ENCODE results near the gene GPR17.

The GPR17 gene

GRCh38 chr2:127658641-127659407, 12.9 kb downstream of the GPR17 start:
- Mint-ChIP-seq H3K36me3 (ENCODE audit: insufficient read depth) (peaks cover 2% of the 10 kb centered on the region), H3K27ac (ENCODE audit: low read depth) (no peak overlapping the region), H3K9me3 (no peaks in the 10 kb centered on the region), H3K4me3 (no peak overlapping the region), H3K27me3 (peaks cover 34% of the 10 kb centered on the region), H3K4me1 (no peaks in the 10 kb centered on the region)
- DNase-seq (ENCODE audit: low spot score in 2 of 2) (no peak), ATAC-seq (replicated peaks; ENCODE audit: extremely low read depth, poor library complexity, severe bottlenecking) (no peak)

- H3K4me1 Mint-ChIP-seq = no peaks in the 10 kb centered on the region
- H3K36me3 Mint-ChIP-seq (ENCODE audit: insufficient read depth) = peaks cover 2% of the 10 kb centered on the region
- no peak overlapping the region for H3K4me3 Mint-ChIP-seq
- H3K27ac Mint-ChIP-seq (ENCODE audit: low read depth) = no peak overlapping the region
- H3K9me3 Mint-ChIP-seq = no peaks in the 10 kb centered on the region
- DNase-seq (ENCODE audit: low spot score in 2 of 2) = no peak
- ATAC-seq (replicated peaks; ENCODE audit: extremely low read depth, poor library complexity, severe bottlenecking) = no peak
- peaks cover 39% of the 10 kb centered on the region for H3K27me3 Mint-ChIP-seq
Measured at GRCh38 chr2:127659408-127660290, 13.7 kb downstream of the GPR17 start.

GRCh38 chr2:127660291-127660578, 14.3 kb downstream of the GPR17 start:
- Mint-ChIP-seq H3K4me3 (no peak overlapping the region), H3K9me3 (no peaks in the 10 kb centered on the region), H3K27ac (ENCODE audit: low read depth) (no peak overlapping the region), H3K27me3 (peaks cover 45% of the 10 kb centered on the region), H3K4me1 (no peaks in the 10 kb centered on the region), H3K36me3 (ENCODE audit: insufficient read depth) (peaks cover 2% of the 10 kb centered on the region)
- no peak for DNase-seq (ENCODE audit: low spot score in 2 of 2)
- no peak for ATAC-seq (replicated peaks; ENCODE audit: extremely low read depth, poor library complexity, severe bottlenecking)

GRCh38 chr2:127661072-127661649, 15.2 kb downstream of the GPR17 start:
- Mint-ChIP-seq H3K27me3 (peaks cover 54% of the 10 kb centered on the region), H3K4me1 (no peaks in the 10 kb centered on the region), H3K27ac (ENCODE audit: low read depth) (no peak overlapping the region), H3K36me3 (ENCODE audit: insufficient read depth) (peaks cover 2% of the 10 kb centered on the region), H3K9me3 (no peaks in the 10 kb centered on the region), H3K4me3 (no peak overlapping the region)
- DNase-seq (ENCODE audit: low spot score in 2 of 2) (no peak), ATAC-seq (replicated peaks; ENCODE audit: extremely low read depth, poor library complexity, severe bottlenecking) (no peak)

GRCh38 chr2:127661949-127662510, 16.1 kb downstream of the GPR17 start:
- DNase-seq (ENCODE audit: low spot score in 2 of 2) = no peak
- ATAC-seq (replicated peaks; ENCODE audit: extremely low read depth, poor library complexity, severe bottlenecking) = no peak
- Mint-ChIP-seq H3K36me3 (ENCODE audit: insufficient read depth) (peaks cover 2% of the 10 kb centered on the region), H3K9me3 (no peaks in the 10 kb centered on the region), H3K27ac (ENCODE audit: low read depth) (no peak overlapping the region), H3K4me1 (no peaks in the 10 kb centered on the region), H3K27me3 (peaks cover 62% of the 10 kb centered on the region), H3K4me3 (no peak overlapping the region)

- ATAC-seq (replicated peaks; ENCODE audit: extremely low read depth, poor library complexity, severe bottlenecking) (no peak), DNase-seq (ENCODE audit: low spot score in 2 of 2) (no peak)
- Mint-ChIP-seq H3K4me3 (no peak overlapping the region), H3K27ac (ENCODE audit: low read depth) (no peak overlapping the region), H3K36me3 (ENCODE audit: insufficient read depth) (peaks cover 2% of the 10 kb centered on the region), H3K9me3 (no peaks in the 10 kb centered on the region), H3K27me3 (peaks cover 72% of the 10 kb centered on the region), H3K4me1 (no peaks in the 10 kb centered on the region)
Measured at GRCh38 chr2:127662937-127663565, 17.1 kb downstream of the GPR17 start.

GRCh38 chr2:127663566-127664064, 17.7 kb downstream of the GPR17 start:
- Mint-ChIP-seq H3K4me3 (no peak overlapping the region), H3K36me3 (ENCODE audit: insufficient read depth) (peaks cover 2% of the 10 kb centered on the region), H3K4me1 (no peaks in the 10 kb centered on the region), H3K27ac (ENCODE audit: low read depth) (no peak overlapping the region), H3K9me3 (no peaks in the 10 kb centered on the region), H3K27me3 (peaks cover 73% of the 10 kb centered on the region)
- DNase-seq (ENCODE audit: low spot score in 2 of 2) (no peak), ATAC-seq (replicated peaks; ENCODE audit: extremely low read depth, poor library complexity, severe bottlenecking) (no peak)

- no peak for DNase-seq (ENCODE audit: low spot score in 2 of 2)
Measured at GRCh38 chr2:127664065-127664894, 18.3 kb downstream of the GPR17 start.

GRCh38 chr2:127664895-127665225, 18.9 kb downstream of the GPR17 start:
- Mint-ChIP-seq H3K4me1 (no peaks in the 10 kb centered on the region), H3K4me3 (no peak overlapping the region), H3K36me3 (ENCODE audit: insufficient read depth) (no peaks in the 10 kb centered on the region), H3K27ac (ENCODE audit: low read depth) (no peak overlapping the region), H3K27me3 (peaks cover 85% of the 10 kb centered on the region), H3K9me3 (no peaks in the 10 kb centered on the region)
- no peak for DNase-seq (ENCODE audit: low spot score in 2 of 2)
- ATAC-seq (replicated peaks; ENCODE audit: extremely low read depth, poor library complexity, severe bottlenecking) = no peak

More at GRCh38 chr2:127664065-127664894, 18.3 kb downstream of the GPR17 start:
- peaks cover 79% of the 10 kb centered on the region for H3K27me3 Mint-ChIP-seq
- no peaks in the 10 kb centered on the region for H3K4me1 Mint-ChIP-seq
- no peak for ATAC-seq (replicated peaks; ENCODE audit: extremely low read depth, poor library complexity, severe bottlenecking)
- no peak overlapping the region for H3K27ac Mint-ChIP-seq (ENCODE audit: low read depth)
- no peaks in the 10 kb centered on the region for H3K9me3 Mint-ChIP-seq
- H3K4me3 Mint-ChIP-seq = no peak overlapping the region
- peaks cover 2% of the 10 kb centered on the region for H3K36me3 Mint-ChIP-seq (ENCODE audit: insufficient read depth)

- no peaks in the 10 kb centered on the region for H3K9me3 Mint-ChIP-seq
- no peak overlapping the region for H3K27ac Mint-ChIP-seq (ENCODE audit: low read depth)
- no peak overlapping the region for H3K4me3 Mint-ChIP-seq
- peaks cover 88% of the 10 kb centered on the region for H3K27me3 Mint-ChIP-seq
- DNase-seq (ENCODE audit: low spot score in 2 of 2) (no peak), ATAC-seq (replicated peaks; ENCODE audit: extremely low read depth, poor library complexity, severe bottlenecking) (no peak)
- no peaks in the 10 kb centered on the region for H3K36me3 Mint-ChIP-seq (ENCODE audit: insufficient read depth)
- H3K4me1 Mint-ChIP-seq = no peaks in the 10 kb centered on the region
Measured at GRCh38 chr2:127665267-127665893, 19.4 kb downstream of the GPR17 start.

GRCh38 chr2:127669056-127669455, 23.1 kb downstream of the GPR17 start:
- Mint-ChIP-seq H3K4me3 (no peak overlapping the region), H3K9me3 (no peaks in the 10 kb centered on the region), H3K27me3 (peaks cover 91% of the 10 kb centered on the region), H3K4me1 (no peaks in the 10 kb centered on the region), H3K27ac (ENCODE audit: low read depth) (no peak overlapping the region), H3K36me3 (ENCODE audit: insufficient read depth) (no peaks in the 10 kb centered on the region)
- DNase-seq (ENCODE audit: low spot score in 2 of 2) (no peak), ATAC-seq (replicated peaks; ENCODE audit: extremely low read depth, poor library complexity, severe bottlenecking) (no peak)
